Activated naive CD4-positive, alpha-beta T cell treated with anti-CD3 and anti-CD28 coated beads, Interleukin-2, amount 50 U/mL, for 72 hours (primary cell): Measurements from ENCODE around the gene COG1. TPM values are rescaled to one million over a fixed set of nuclear protein-coding genes. Genes with fewer than 3 reads are reported as not detected.

Experiments used
- ATAC-seq, 2 donors: fragments of 150-1000 bp; cut with Tn5 transposase; 2 replicates each; pipeline ENCODE4 v1.10.0; 2021; ENCODE audit warnings: mild to moderate bottlenecking in 2 of 2, moderate library complexity in 2 of 2
- DNase-seq, 2 donors: peaks; one replicate each; pipeline ENCODE4 v3.0.0; 2021 to 2022; ENCODE audit warnings: low spot score in 2 of 2
- H3K27ac Mint-ChIP-seq, 2 donors: one replicate each; pipeline ENCODE4 v1.8.0; 2022; ENCODE audit warnings: mild to moderate bottlenecking in 2 of 2, mixed read lengths in 2 of 2
- H3K36me3 Mint-ChIP-seq, 2 donors: one replicate each; pipeline ENCODE4 v1.8.0; 2022; ENCODE audit warnings: mixed read lengths in 2 of 2
- H3K9me3 Mint-ChIP-seq, 2 donors: one replicate each; pipeline ENCODE4 v1.8.0; 2022; ENCODE audit warnings: mixed read lengths in 2 of 2
- total RNA-seq, 2 donors: library from RNA; stranded (reverse); gene quantifications; one replicate each; pipeline ENCODE4 v1.2.3, GENCODE V29; 2022

The COG1 gene
- total RNA-seq, 2 donors from 2014 or later, result 26.8 to 40.5 TPM

DNA sequence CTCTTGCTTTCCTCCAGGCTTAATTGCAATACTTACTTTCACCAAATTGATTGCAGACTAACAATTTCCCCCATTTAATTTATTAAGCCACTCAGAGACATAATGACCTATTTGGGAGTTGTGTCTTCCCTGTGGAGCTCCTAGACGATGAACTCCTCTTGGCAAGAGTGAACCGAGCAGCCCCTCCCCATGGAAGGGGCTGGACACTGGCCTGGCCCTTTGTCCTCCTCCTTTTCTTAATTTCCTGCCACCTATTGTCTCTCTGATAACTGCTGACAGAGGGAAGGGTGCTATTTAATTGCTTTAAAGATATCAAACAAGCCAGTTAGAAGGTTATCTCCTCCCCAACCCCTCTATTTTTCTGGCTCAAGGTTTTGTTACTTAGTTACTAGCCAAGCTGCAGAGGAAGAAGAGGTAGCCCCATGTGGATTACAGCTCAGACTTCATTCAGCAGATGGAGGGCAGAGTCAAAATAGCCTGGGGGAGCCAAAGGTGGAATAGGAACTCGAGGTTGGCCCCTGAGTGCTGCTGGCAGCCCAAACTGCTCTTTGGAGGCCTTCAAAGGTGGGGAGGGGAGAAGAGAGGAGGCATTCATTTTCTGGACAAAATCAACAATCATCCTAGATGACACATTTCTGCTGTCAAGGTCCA lies 31.8 kb upstream of the COG1 start:
- ATAC-seq, result no peak

GRCh38 chr17:73163043-73163442 lies 29.8 kb upstream of the COG1 start:
- ATAC-seq (no peak), DNase-seq (no peak)
- Mint-ChIP-seq H3K36me3 (peaks cover 0 to 5% of the 10 kb centered on the region in 2 donors), H3K9me3 (no peaks in the 10 kb centered on the region), H3K27ac (no peak overlapping the region)

More for the DNA sequence above, 31.8 kb upstream of the COG1 start:
- Mint-ChIP-seq H3K9me3 (no peaks in the 10 kb centered on the region), H3K36me3 (peaks cover 0 to 5% of the 10 kb centered on the region in 2 donors), H3K27ac (no peak overlapping the region)
- no peak for DNase-seq

DNA sequence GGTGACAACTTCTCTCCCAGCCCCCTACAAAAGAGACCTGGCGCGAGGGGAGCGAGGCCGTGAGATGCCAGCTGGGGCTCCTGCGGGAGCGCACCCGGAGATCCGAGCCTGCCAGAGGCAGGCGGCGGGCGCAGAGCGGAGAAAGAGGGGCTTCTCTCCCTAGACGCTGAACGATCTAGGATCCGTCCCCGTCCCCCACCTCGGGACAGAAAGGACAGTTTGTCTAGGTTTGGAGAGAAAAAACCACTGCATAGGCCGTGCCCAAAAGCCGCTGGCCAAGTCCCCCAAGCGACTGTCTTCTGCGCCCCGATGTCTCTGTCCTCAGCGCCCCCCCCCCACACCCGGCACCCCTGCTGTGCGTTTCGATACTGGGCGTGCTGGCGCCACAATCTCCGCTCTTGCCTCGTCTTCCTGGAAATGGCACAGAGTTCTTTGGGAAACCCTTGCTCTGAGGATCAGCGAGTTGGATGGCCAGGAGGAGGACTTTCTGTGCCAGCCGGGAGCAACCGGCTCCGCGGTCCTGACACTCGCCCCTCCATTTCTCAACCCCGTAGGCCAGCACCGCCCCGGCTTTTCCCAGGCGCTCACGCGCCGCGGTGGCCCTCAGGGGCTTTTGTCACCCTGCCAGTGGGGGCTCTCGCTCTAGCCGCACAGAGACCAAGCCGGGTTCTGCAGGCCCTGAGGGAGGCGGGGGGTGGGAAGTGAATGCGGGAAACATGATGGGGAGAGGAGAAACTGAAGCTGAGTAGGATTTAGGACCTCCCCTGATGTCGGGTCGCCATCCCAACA lies 27.0 kb upstream of the COG1 start:
- DNase-seq, result no peak

DNA sequence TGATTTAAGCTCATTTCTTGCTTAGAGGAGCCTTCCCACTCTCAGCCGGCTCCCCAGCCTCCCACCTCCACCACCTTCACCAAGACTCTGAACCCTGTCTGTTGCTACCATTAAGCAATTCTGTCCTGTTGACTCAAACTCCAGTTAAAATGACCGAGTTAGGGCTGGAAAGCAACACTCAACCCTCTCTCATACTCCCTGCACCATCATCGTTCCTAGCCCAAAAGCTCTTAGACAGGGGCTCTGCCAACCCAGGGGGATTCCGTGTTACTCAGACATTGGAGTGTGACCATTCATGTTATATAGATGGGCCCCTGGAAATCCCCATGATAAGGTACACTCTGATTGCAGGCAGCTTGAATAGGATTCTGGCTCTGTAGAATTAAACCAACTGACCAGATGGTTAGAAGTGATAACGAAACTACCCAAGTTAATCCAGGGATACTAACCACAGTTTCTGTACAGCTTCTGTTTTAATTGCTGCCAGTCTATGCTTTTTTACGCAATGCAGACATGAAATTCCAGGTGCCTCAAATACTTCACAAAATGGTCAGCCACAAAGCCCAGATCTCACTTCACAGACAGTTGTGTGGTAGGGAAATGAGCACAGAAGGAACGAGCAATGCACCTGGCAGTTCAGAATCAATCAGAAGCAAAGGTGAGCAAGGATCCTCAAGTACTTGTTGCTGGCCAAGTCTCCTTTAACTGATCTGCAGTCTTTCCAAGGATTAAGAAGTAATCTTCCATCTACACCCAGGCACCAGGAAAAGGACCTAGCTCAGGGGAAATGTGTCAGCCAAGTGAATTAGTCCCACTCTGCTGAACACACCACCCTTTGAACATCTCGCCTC lies 25.9 kb upstream of the COG1 start:
- Mint-ChIP-seq H3K9me3 (no peaks in the 10 kb centered on the region), H3K27ac (peak overlapping the region in 1 of 2 donors; percentile 24), H3K36me3 (peaks cover 0 to 9% of the 10 kb centered on the region in 2 donors)
- DNase-seq, result no peak
- peak; percentile 63 to 73 for ATAC-seq

More for the DNA sequence above, 27.0 kb upstream of the COG1 start:
- H3K36me3 Mint-ChIP-seq, result peaks cover 0 to 9% of the 10 kb centered on the region in 2 donors
- no peak for ATAC-seq
- no peaks in the 10 kb centered on the region for H3K9me3 Mint-ChIP-seq
- H3K27ac Mint-ChIP-seq, result no peak overlapping the region

- no peaks in the 10 kb centered on the region for H3K9me3 Mint-ChIP-seq
Measured at GRCh38 chr17:73168667-73169066, 24.2 kb upstream of the COG1 start.

DNA sequence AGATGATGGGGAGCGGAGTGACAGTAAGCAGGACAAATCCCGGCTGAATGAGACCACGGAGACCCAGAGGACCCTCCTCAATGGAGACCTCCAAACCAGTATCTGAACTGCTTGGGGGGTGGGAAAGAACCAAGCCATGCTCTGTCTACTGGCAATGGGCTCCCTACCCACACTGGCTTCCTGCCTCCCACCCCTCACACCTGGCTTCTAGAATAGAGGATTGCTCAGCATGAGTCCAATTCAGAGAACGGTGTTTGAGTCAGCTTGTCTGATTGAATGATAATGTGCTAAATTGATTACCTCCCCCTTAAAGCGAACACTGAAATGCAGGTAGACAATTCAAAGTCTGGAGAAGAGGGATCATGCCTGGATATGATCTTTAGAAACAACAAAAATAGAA lies 22.5 kb upstream of the COG1 start:
- Mint-ChIP-seq H3K36me3 (peaks cover 0 to 4% of the 10 kb centered on the region in 2 donors), H3K9me3 (no peaks in the 10 kb centered on the region), H3K27ac (no peak overlapping the region)
- DNase-seq, result no peak
- ATAC-seq, result no peak

More at GRCh38 chr17:73168667-73169066, 24.2 kb upstream of the COG1 start:
- DNase-seq (no peak), ATAC-seq (no peak)
- H3K36me3 Mint-ChIP-seq, result peaks cover 0 to 5% of the 10 kb centered on the region in 2 donors
- H3K27ac Mint-ChIP-seq, result no peak overlapping the region

DNA sequence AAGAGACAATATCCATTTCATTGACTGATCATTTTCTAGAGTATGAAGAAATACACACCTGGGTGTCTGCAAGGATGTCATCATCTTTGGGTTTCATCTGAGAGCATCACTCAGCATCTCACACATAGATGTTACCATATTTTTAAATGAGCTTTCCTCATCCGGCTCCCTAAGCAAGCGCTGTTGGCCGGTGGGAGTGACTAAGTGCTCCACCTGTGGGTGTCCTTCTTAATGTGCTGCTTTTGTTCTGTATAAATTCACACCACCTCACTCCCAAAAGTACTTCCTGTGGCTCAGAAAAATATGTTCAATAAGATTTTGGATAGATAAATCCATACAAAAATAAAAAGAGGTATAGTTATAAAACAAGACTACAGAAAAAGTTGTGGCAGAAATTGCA lies 20.6 kb upstream of the COG1 start:
- ATAC-seq (no peak), DNase-seq (no peak)
- peaks cover 0 to 6% of the 10 kb centered on the region in 2 donors for H3K9me3 Mint-ChIP-seq
- H3K27ac Mint-ChIP-seq, result no peak overlapping the region
- peaks cover 0 to 4% of the 10 kb centered on the region in 2 donors for H3K36me3 Mint-ChIP-seq

DNA sequence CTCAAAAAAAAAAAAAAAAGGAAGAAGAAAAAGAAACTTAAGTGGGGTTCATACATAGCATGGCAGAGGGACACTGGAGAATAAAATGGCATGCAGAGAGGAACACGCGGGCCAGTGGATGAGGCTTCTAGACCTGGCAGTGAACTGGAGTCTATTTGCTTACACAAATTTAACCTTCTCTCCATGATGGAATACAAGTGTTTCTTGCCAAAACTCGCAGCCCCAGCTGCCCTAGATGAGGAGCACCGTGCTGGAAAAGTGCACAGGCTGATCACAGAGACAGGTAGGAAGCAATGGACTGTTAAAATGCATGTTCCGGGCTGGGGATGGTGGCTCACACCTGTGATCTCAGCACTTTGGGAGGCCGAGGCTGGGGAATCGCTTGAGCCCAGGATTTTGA lies 18.7 kb upstream of the COG1 start:
- peaks cover 0 to 3% of the 10 kb centered on the region in 2 donors for H3K36me3 Mint-ChIP-seq
- H3K27ac Mint-ChIP-seq, result no peak overlapping the region
- DNase-seq (no peak), ATAC-seq (no peak)
- H3K9me3 Mint-ChIP-seq, result peaks cover 0 to 6% of the 10 kb centered on the region in 2 donors

DNA sequence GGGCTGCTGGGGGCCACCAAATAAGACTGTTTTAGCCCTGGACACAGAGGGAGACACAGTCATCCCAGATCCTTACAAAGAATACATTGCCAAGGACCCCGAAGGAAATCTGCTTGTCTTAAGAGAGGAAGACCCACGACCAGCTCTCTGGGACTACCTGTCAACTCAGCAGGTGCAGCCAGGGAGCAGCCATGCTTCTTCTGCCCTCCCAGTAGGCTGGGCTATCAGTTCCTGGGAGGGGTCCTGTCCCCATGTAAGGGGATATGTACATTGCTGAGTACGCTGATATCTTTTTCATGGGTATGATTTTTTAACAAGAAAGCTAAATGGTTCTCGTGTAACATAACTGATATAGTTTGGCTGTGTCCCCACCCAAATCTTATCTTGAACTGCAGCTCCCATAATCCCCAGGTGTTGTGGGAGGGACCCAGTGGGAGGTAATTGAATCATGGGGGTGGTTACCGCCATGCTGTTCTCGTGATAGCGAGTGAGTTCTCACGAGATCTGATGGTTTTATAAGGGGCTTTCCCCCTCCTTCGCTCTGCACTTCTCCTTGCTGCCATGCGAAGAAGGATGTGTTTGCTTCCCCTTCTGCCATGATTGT lies 16.8 kb upstream of the COG1 start:
- no peak for DNase-seq
- H3K27ac Mint-ChIP-seq, result no peak overlapping the region
- no peaks in the 10 kb centered on the region for H3K36me3 Mint-ChIP-seq
- H3K9me3 Mint-ChIP-seq, result peaks cover 0 to 6% of the 10 kb centered on the region in 2 donors
- ATAC-seq, result no peak

- Mint-ChIP-seq H3K36me3 (no peaks in the 10 kb centered on the region), H3K27ac (no peak overlapping the region), H3K9me3 (peaks cover 0 to 6% of the 10 kb centered on the region in 2 donors)
- DNase-seq (no peak), ATAC-seq (no peak)
Measured at GRCh38 chr17:73179387-73179786, 13.5 kb upstream of the COG1 start.

DNA sequence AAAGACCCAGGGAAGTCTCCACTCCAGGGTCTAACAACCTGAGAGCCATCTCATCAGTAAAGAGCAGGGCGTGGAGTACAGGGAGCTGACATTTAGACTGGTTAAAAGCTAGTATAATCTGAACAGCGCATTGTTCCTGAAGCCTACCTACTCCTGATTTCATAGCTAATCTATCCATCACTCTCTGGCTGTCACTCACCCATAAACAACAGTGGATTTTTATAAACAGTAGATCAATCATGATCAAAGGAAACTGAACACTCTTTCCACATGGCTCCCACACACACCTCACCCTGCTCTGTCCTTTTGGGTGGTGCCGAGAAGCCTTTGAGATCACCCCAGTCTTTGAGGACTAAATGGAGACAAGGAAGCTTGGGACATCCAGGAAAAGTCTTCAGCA lies 13.0 kb upstream of the COG1 start:
- DNase-seq, result no peak
- ATAC-seq, result no peak
- H3K9me3 Mint-ChIP-seq, result peaks cover 0 to 6% of the 10 kb centered on the region in 2 donors
- H3K36me3 Mint-ChIP-seq, result no peaks in the 10 kb centered on the region
- no peak overlapping the region for H3K27ac Mint-ChIP-seq

- DNase-seq (no peak), ATAC-seq (no peak)
- Mint-ChIP-seq H3K27ac (no peak overlapping the region), H3K9me3 (no peaks in the 10 kb centered on the region), H3K36me3 (no peaks in the 10 kb centered on the region)
Measured at GRCh38 chr17:73182616-73183310, 10.1 kb upstream of the COG1 start.

- ATAC-seq, result no peak
- no peak for DNase-seq
- no peak overlapping the region for H3K27ac Mint-ChIP-seq
- no peaks in the 10 kb centered on the region for H3K36me3 Mint-ChIP-seq
- no peaks in the 10 kb centered on the region for H3K9me3 Mint-ChIP-seq
Measured at GRCh38 chr17:73184136-73184993, 8.5 kb upstream of the COG1 start.

GRCh38 chr17:73186283-73187050 lies 6.4 kb upstream of the COG1 start:
- no peaks in the 10 kb centered on the region for H3K9me3 Mint-ChIP-seq
- H3K27ac Mint-ChIP-seq, result no peak overlapping the region
- ATAC-seq (no peak), DNase-seq (no peak)
- H3K36me3 Mint-ChIP-seq, result no peaks in the 10 kb centered on the region
